IMR-90 (cell line): ENCODE results near the gene C14orf93. TPM values are rescaled to one million over a fixed set of nuclear protein-coding genes. Genes with fewer than 3 reads are reported as not detected.

Experiments used
- ATAC-seq: fragments of 200-7000 bp; cut with Tn5 transposase; 2 replicates; pipeline ENCODE4 v1.9.1; 2020; ENCODE audit warnings: low read depth, mild to moderate bottlenecking, moderate library complexity
- BruUV-seq: library from RNA; stranded (reverse); fragments of 400-500 nt; replicated peaks from 2 replicates; lab custom pipeline; 2021; lab: Mats Ljungman, UMichigan
- CTCF ChIA-PET: fragments of 300-600 bp; formaldehyde crosslinking; extraction: SDS; loops from one replicate; lab custom pipeline; 2021; ENCODE audit warnings: antibody characterized with exemption; lab: Yijun Ruan, JAX
- POLR2A ChIA-PET: fragments of 300-600 bp; sonication (Branson Sonifier 250); formaldehyde crosslinking; loops from one replicate; lab custom pipeline; 2022; ENCODE audit warnings: antibody characterized with exemption; ENCODE audit not compliant: unreplicated experiment; lab: Charles Lee
- DNase-seq: peaks from one replicate; pipeline ENCODE4 v3.0.0; 2013
- H2AFZ ChIP-seq: replicated peaks from 2 replicates; pipeline ENCODE3; 2013; ENCODE audit warnings: low read length, mild to moderate bottlenecking; ENCODE audit not compliant: poor library complexity
- H2AK5ac ChIP-seq: 2 replicates; pipeline ENCODE4 v1.6.1; 2013; ENCODE audit warnings: low read depth, low read length, inconsistent platforms
- H2AK9ac ChIP-seq: replicated peaks from 2 replicates; pipeline ENCODE3; 2013; ENCODE audit warnings: mild to moderate bottlenecking, low read depth, low read length, moderate library complexity; ENCODE audit not compliant: poor library complexity
- H2BK120ac ChIP-seq: 2 replicates; pipeline ENCODE4 v1.6.1; 2013; ENCODE audit warnings: low read depth, low read length, inconsistent platforms
- H2BK15ac ChIP-seq: 3 replicates; pipeline ENCODE4 v1.6.1; 2013; ENCODE audit warnings: low read depth, low read length, inconsistent platforms
- H2BK20ac ChIP-seq: 2 replicates; pipeline ENCODE4 v1.6.1; 2013; ENCODE audit warnings: low read depth, mild to moderate bottlenecking, inconsistent platforms, low read length, moderate library complexity
- H2BK5ac ChIP-seq: 2 replicates; pipeline ENCODE4 v1.6.1; 2013; ENCODE audit warnings: mild to moderate bottlenecking, low read depth, low read length, inconsistent platforms; ENCODE audit not compliant: poor library complexity, severe bottlenecking
- H3K14ac ChIP-seq: replicated peaks from 2 replicates; pipeline ENCODE4 v1.6.1; 2013; ENCODE audit warnings: low read depth, low read length, inconsistent platforms
- H3K18ac ChIP-seq: 2 replicates; pipeline ENCODE4 v1.6.1; 2013; ENCODE audit warnings: low read depth, low read length, control low read depth
- H3K23ac ChIP-seq: 2 replicates; pipeline ENCODE4 v1.6.1; 2013; ENCODE audit warnings: low read depth, low read length, inconsistent platforms
- H3K27ac ChIP-seq: 2 replicates; pipeline ENCODE4 v1.5.1; 2013; ENCODE audit warnings: mild to moderate bottlenecking, control low read depth, low read length; ENCODE audit not compliant: insufficient read depth
- H3K27me3 ChIP-seq: 2 replicates; pipeline ENCODE4 v1.6.1; 2013; ENCODE audit warnings: low read length; ENCODE audit not compliant: control insufficient read depth, insufficient read depth
- H3K36me3 ChIP-seq: 2 replicates; pipeline ENCODE4 v1.6.1; 2013; ENCODE audit warnings: low read length, mixed read lengths; ENCODE audit not compliant: control insufficient read depth, insufficient read depth
- H3K4ac ChIP-seq: 2 replicates; pipeline ENCODE4 v1.6.1; 2013; ENCODE audit warnings: low read depth, low read length, inconsistent platforms
- H3K4me1 ChIP-seq: 2 replicates; pipeline ENCODE4 v1.6.1; 2013; ENCODE audit warnings: low read length, mixed read lengths; ENCODE audit not compliant: control insufficient read depth, insufficient read depth
- H3K4me2 ChIP-seq: 2 replicates; pipeline ENCODE4 v1.6.1; 2013; ENCODE audit warnings: low read depth, mild to moderate bottlenecking, control low read depth, low read length, moderate library complexity
- H3K4me3 ChIP-seq: 2 replicates; pipeline ENCODE4 v1.5.1; 2013; ENCODE audit warnings: low read depth, mild to moderate bottlenecking, control low read depth, low read length, moderate library complexity; ENCODE audit not compliant: insufficient read depth
- H3K56ac ChIP-seq: 2 replicates; pipeline ENCODE4 v1.6.1; 2013; ENCODE audit warnings: low read length, inconsistent platforms; ENCODE audit not compliant: insufficient read depth; ENCODE audit errors: extremely low read depth
- H3K79me1 ChIP-seq, 2 experiments: 2 replicates each; pipeline ENCODE4 v1.6.1; 2013; ENCODE audit warnings: low read length in 2 of 2, inconsistent platforms in 1 of 2, low read depth in 1 of 2
- H3K9ac ChIP-seq: 2 replicates; pipeline ENCODE4 v1.6.1; 2013; ENCODE audit warnings: low read depth, low read length, control low read depth
- H3K9me1 ChIP-seq: 2 replicates; pipeline ENCODE4 v1.6.1; 2013; ENCODE audit warnings: low read length, inconsistent platforms; ENCODE audit not compliant: insufficient read depth
- H3K9me3 ChIP-seq: 2 replicates; pipeline ENCODE4 v1.6.1; 2013; ENCODE audit warnings: low read length; ENCODE audit not compliant: control insufficient read depth, insufficient read depth
- H4K20me1 ChIP-seq: 2 replicates; pipeline ENCODE4 v1.6.1; 2013; ENCODE audit warnings: low read length, inconsistent platforms; ENCODE audit not compliant: insufficient read depth
- H4K5ac ChIP-seq: 2 replicates; pipeline ENCODE4 v1.6.1; 2013; ENCODE audit warnings: mild to moderate bottlenecking, low read depth, low read length, control low read depth
- H4K8ac ChIP-seq, 2 experiments: 2 replicates each; pipeline ENCODE4 v1.6.1; 2013; ENCODE audit warnings: low read depth in 2 of 2, low read length in 2 of 2, control low read depth in 1 of 2, inconsistent platforms in 1 of 2
- H4K91ac ChIP-seq: 2 replicates; pipeline ENCODE4 v1.6.1; 2013; ENCODE audit warnings: low read depth, low read length, inconsistent platforms; ENCODE audit not compliant: insufficient read depth
- BHLHE40 ChIP-seq: fragments of 150-350 bp; IDR thresholded peaks from 2 replicates; pipeline ENCODE4 v1.6.1; 2016; ENCODE audit warnings: mild to moderate bottlenecking, low read depth, low read length
- CHD1 ChIP-seq: IDR thresholded peaks from 2 replicates; pipeline ENCODE4 v1.6.1; 2012; ENCODE audit warnings: low read depth, low read length, improper control_type of control experiment
- FOS ChIP-seq: fragments of 150-350 bp; IDR thresholded peaks from 2 replicates; pipeline ENCODE4 v1.6.1; 2016; ENCODE audit warnings: low read depth, low read length
- MXI1 ChIP-seq: IDR thresholded peaks from 2 replicates; pipeline ENCODE4 v1.6.1; 2012; ENCODE audit warnings: low read depth, mild to moderate bottlenecking, low read length, moderate library complexity, borderline replicate concordance
- NFE2L2 ChIP-seq: fragments of 150-350 bp; IDR thresholded peaks from 2 replicates; pipeline ENCODE4 v1.6.1; 2016; ENCODE audit warnings: low read depth, mild to moderate bottlenecking, low read length
- RAD21 ChIP-seq: IDR thresholded peaks from 2 replicates; pipeline ENCODE4 v1.6.1; 2012; ENCODE audit warnings: low read length, improper control_type of control experiment
- RCOR1 ChIP-seq: IDR thresholded peaks from 2 replicates; pipeline ENCODE4 v1.6.1; 2012; ENCODE audit warnings: mild to moderate bottlenecking, low read length, improper control_type of control experiment; ENCODE audit not compliant: insufficient replicate concordance
- RFX5 ChIP-seq: IDR thresholded peaks from 2 replicates; pipeline ENCODE4 v1.8.0; 2012; ENCODE audit warnings: low read depth, mild to moderate bottlenecking, low read length, moderate library complexity
- SMC3 ChIP-seq: fragments of 150-350 bp; IDR thresholded peaks from 2 replicates; pipeline ENCODE4 v1.6.1; 2016; ENCODE audit warnings: low read depth, mild to moderate bottlenecking, antibody characterized with exemption, low read length, moderate library complexity
- WGBS, 2 experiments: methylation state at CpG; one replicate each; pipeline versions ENCODE4 v1.1.5 to v1.1.7; 2013; ENCODE audit warnings: missing lambda C conversion rate in 2 of 2; ENCODE audit not compliant: insufficient read length in 1 of 2; ENCODE audit errors: extremely low coverage in 2 of 2; 5-methylcytosine and 5-hydroxymethylcytosine counted together
- dilution Hi-C: fragments of 300-500 bp; cut with HindIII; formaldehyde crosslinking; loops from one replicate; pipeline ENCODE4 v1.14.3; 2018; ENCODE audit warnings: low sequenced_read_pairs; ENCODE audit not compliant: unreplicated experiment
- in situ Hi-C: fragments of 300-500 bp; cut with MboI; formaldehyde crosslinking; loops from 3 replicates; pipeline ENCODE4 v1.14.3; 2019; ENCODE audit warnings: low sequenced_read_pairs, inconsistent platforms, mixed read lengths
- intact Hi-C: fragments of 100-400 bp; cut with micrococcal nuclease; formaldehyde crosslinking; loops from 2 replicates; pipeline ENCODE4 v1.10.0; 2022
- polyA plus RNA-seq, 3 experiments: library from polyadenylated mRNA; depleted of rRNA; stranded (reverse); fragments of >200 nt; gene quantifications; 2 replicates each; pipeline ENCODE4 v1.2.3, GENCODE V29; 2012; ENCODE audit warnings: low replicate concordance in 1 of 3
- total RNA-seq: library from RNA; depleted of rRNA; stranded (reverse); fragments of >200 nt; gene quantifications from 2 replicates; pipeline ENCODE4 v1.2.3, GENCODE V29; 2012
- TF ChIP-seq, protein P1 (sequence below): conservative IDR thresholded peaks from 2 replicates; pipeline ENCODE4 v1.5.1; 2012; ENCODE audit warnings: mild to moderate bottlenecking, low read depth, low read length, improper control_type of control experiment
- TF ChIP-seq, protein P2 (sequence below): fragments of 150-350 bp; IDR thresholded peaks from 2 replicates; pipeline ENCODE4 v1.6.1; 2016; ENCODE audit warnings: low read depth, mild to moderate bottlenecking, low read length, moderate library complexity, borderline replicate concordance
- TF ChIP-seq, protein P3 (sequence below): fragments of 150-350 bp; IDR thresholded peaks from 2 replicates; pipeline ENCODE4 v1.6.1; 2017; ENCODE audit warnings: mild to moderate bottlenecking, antibody characterized with exemption, low read length, low read depth

C14orf93 gene
- total and polyA plus RNA-seq, 2 of the 4 experiments (the other 2 are of a cell fraction) = 5.4 to 5.7 TPM

DNA sequence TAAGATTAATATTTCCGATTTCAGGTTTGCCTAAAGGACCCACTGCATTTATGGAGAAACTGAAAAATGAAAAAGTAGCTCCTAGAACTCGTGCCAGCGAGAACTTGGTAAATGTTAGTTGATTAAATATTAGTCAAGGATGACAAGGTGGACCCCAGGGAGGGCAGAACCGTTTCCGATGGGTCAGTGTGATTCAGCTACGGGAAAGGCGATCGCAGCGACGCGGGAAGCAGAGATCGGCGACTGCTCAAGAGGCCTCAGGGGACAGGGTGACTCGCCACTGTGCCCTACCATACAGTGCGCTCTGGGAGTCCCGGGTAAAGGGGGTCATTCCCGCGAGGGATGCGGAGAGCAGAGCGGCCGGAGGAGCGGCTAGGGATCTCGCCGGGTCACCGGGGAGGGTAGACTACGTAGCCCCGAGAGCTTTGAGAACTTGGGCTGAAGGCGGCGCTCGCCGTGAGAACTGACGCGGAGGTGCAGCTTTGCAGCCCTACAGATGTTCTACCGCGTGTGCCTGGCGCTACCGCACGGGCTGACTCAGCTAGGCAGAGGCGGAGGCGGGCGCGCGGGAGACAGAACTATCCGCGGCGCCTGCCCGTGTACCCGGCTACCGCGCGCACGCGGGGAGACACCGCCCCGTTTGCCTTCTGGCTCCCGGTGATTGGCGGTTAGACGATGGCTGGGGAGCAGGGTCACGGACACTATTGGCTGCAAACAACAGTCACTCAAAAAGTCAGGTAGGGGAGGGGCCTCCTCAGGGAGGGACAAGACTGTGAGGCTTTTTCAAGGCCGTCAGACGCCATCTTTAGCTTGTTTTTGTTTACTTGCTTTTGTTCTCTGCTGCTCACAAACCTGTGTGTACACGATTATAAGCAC, 3.2 kb downstream of the C14orf93 start:
- Histone ChIP-seq H4K20me1 (no peaks in the 10 kb centered on the region), H2AK9ac (peak overlapping the region; percentile 95), H4K8ac (peak overlapping the region; percentile 81 to 100), H2BK15ac (peak overlapping the region; percentile 41; the same call in 2 of the 3 replicates), H3K9me3 (no peaks in the 10 kb centered on the region), H3K4me1 (peaks cover 2% of the 10 kb centered on the region; the same call in 1 of the 2 replicates), H2AK5ac (peak overlapping the region; percentile 73), H3K27ac (peak overlapping the region; percentile 82), H3K4me2 (peak overlapping the region; percentile 92), H2BK120ac (peak overlapping the region; percentile 94), H3K4ac (peak overlapping the region; percentile 99), H3K23ac (peak overlapping the region; percentile 97), H4K5ac (peak overlapping the region; percentile 91), H3K36me3 (no peaks in the 10 kb centered on the region), H3K27me3 (no peaks in the 10 kb centered on the region), H3K18ac (peak overlapping the region; percentile 92), H4K91ac (peak overlapping the region; percentile 98), H3K56ac (peak overlapping the region; percentile 88), H3K9ac (peak overlapping the region; percentile 74), H2BK5ac (peak overlapping the region; percentile 85), H3K4me3 (peak overlapping the region; percentile 58), H3K79me1 (peaks cover 0 to 12% of the 10 kb centered on the region in 2 experiments; a peak in 3 of 4 replicates), H3K9me1 (peaks cover 3% of the 10 kb centered on the region; the same call in 1 of the 2 replicates), H2AFZ (peak overlapping the region; percentile 93), H3K14ac (peak overlapping the region; percentile 99), H2BK20ac (peak overlapping the region; percentile 86)
- WGBS, 2 experiments = 1% methylated on average over 53 of the region's 62 CpGs; no CpG with 5 or more reads in 1 of the 2 experiments
- dilution Hi-C loops (no loop called here), intact Hi-C loops (loop anchor here (2.0 kb wide), 1 partner anchor 28 kb away; the partner anchor contains the start of gene PSMB5), in situ Hi-C loops (no loop called here)
- peak; percentile 97 for DNase-seq
- BruUV-seq = no TSS peak
- ChIA-PET CTCF (interaction anchor here (0.7 to 3.2 kb wide), 6 partner anchors 10 to 62 kb away, joined by 3 to 20 read pairs (median 6); partner anchors contain the start of gene CDH24), POLR2A (interaction anchor here (1.0 to 1.5 kb wide), 4 partner anchors 11 to 33 kb away, joined by 4 to 13 read pairs (median 6); no protein-coding TSS in a partner anchor)
- peak; percentile 97 for ATAC-seq
- TF ChIP-seq NFE2L2 (0 out of 2 replicates have a peak, but pooled peaks have one; percentile 2), FOS (peak; percentile 45; the same call in 1 of the 2 replicates), MXI1 (peak; percentile 81), CHD1 (no peak), RCOR1 (peak; percentile 61), RAD21 (no peak), BHLHE40 (peak; percentile 81), SMC3 (no peak), RFX5 (no peak)
- TF ChIP-seq, protein P1, sequence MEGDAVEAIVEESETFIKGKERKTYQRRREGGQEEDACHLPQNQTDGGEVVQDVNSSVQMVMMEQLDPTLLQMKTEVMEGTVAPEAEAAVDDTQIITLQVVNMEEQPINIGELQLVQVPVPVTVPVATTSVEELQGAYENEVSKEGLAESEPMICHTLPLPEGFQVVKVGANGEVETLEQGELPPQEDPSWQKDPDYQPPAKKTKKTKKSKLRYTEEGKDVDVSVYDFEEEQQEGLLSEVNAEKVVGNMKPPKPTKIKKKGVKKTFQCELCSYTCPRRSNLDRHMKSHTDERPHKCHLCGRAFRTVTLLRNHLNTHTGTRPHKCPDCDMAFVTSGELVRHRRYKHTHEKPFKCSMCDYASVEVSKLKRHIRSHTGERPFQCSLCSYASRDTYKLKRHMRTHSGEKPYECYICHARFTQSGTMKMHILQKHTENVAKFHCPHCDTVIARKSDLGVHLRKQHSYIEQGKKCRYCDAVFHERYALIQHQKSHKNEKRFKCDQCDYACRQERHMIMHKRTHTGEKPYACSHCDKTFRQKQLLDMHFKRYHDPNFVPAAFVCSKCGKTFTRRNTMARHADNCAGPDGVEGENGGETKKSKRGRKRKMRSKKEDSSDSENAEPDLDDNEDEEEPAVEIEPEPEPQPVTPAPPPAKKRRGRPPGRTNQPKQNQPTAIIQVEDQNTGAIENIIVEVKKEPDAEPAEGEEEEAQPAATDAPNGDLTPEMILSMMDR = peak; percentile 32
- TF ChIP-seq, protein P2, sequence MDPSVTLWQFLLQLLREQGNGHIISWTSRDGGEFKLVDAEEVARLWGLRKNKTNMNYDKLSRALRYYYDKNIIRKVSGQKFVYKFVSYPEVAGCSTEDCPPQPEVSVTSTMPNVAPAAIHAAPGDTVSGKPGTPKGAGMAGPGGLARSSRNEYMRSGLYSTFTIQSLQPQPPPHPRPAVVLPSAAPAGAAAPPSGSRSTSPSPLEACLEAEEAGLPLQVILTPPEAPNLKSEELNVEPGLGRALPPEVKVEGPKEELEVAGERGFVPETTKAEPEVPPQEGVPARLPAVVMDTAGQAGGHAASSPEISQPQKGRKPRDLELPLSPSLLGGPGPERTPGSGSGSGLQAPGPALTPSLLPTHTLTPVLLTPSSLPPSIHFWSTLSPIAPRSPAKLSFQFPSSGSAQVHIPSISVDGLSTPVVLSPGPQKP = no peak
- TF ChIP-seq, protein P3, sequence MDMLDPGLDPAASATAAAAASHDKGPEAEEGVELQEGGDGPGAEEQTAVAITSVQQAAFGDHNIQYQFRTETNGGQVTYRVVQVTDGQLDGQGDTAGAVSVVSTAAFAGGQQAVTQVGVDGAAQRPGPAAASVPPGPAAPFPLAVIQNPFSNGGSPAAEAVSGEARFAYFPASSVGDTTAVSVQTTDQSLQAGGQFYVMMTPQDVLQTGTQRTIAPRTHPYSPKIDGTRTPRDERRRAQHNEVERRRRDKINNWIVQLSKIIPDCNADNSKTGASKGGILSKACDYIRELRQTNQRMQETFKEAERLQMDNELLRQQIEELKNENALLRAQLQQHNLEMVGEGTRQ = peak; percentile 17; the same call in 1 of the 2 replicates
